IPS DF 4.7 (cell line): ENCODE measurements around the gene RAD23A.
"Not testable (repeated sequence)": the region's sequence is repeated elsewhere in the genome, so short reads cannot be mapped to it uniquely, and the experiment has no call there.

ENCODE experiments used
- DNase-seq: peaks from one replicate; pipeline ENCODE4 v3.0.0-alpha.2; 2013; ENCODE audit warnings: low spot score; ENCODE audit errors: extremely low read depth

The RAD23A gene

GRCh38 chr19:12955575-12955974, 9.9 kb downstream of the RAD23A start:
- not testable (repeated sequence) for DNase-seq

- no peak for DNase-seq
These were observed 10.3 kb downstream of the RAD23A start for GRCh38 chr19:12955996-12956395.

GRCh38 chr19:12956446-12957388, 11.1 kb downstream of the RAD23A start, which contains the start of gene GADD45GIP1:
Gene GADD45GIP1, minus strand, starts transcription at chr19:12957223. Its CDS starts 11 bp downstream, at chr19:12957212.
- no peak for DNase-seq

- not testable (repeated sequence) for DNase-seq
These were observed 11.8 kb downstream of the RAD23A start for GRCh38 chr19:12957389-12957952.

- no peak for DNase-seq
These were observed 13.8 kb downstream of the RAD23A start for GRCh38 chr19:12959481-12959880.

GRCh38 chr19:12965017-12965811, 19.6 kb downstream of the RAD23A start:
- DNase-seq = no peak

- no peak for DNase-seq
These were observed 20.1 kb downstream of the RAD23A start for GRCh38 chr19:12965812-12966135.

GRCh38 chr19:12967907-12968306, 22.2 kb downstream of the RAD23A start:
- no peak for DNase-seq

- DNase-seq = no peak
These were observed 23.8 kb downstream of the RAD23A start, which contains the start of gene DAND5 for GRCh38 chr19:12969292-12969988. Gene DAND5, plus strand, starts transcription at chr19:12969576. Its CDS starts 85 bp downstream, at chr19:12969661.

GRCh38 chr19:12970070-12970820, 24.6 kb downstream of the RAD23A start:
- DNase-seq = no peak

GRCh38 chr19:12973236-12973635, 27.6 kb downstream of the RAD23A start:
- DNase-seq = no peak

- DNase-seq = no peak
These were observed 28.9 kb downstream of the RAD23A start for GRCh38 chr19:12974301-12975220.

- DNase-seq = no peak
These were observed 29.6 kb downstream of the RAD23A start for GRCh38 chr19:12975221-12975741.

- not testable (repeated sequence) for DNase-seq
These were observed 30.4 kb downstream of the RAD23A start for GRCh38 chr19:12976109-12976508.

- no peak for DNase-seq
These were observed 34.3 kb downstream of the RAD23A start for GRCh38 chr19:12979974-12980373.

- no peak for DNase-seq
These were observed 37.0 kb downstream of the RAD23A start for GRCh38 chr19:12982648-12983047.

- no peak for DNase-seq
These were observed 37.4 kb downstream of the RAD23A start for GRCh38 chr19:12983091-12983490.

GRCh38 chr19:12983542-12984142, 38.0 kb downstream of the RAD23A start:
- DNase-seq = no peak

- DNase-seq = no peak
These were observed 38.5 kb downstream of the RAD23A start for GRCh38 chr19:12984143-12984627.
